PC-9 (cell line): Measurements from ENCODE around the gene MTHFD1. TPM values are rescaled to one million over a fixed set of nuclear protein-coding genes. Genes with fewer than 3 reads are reported as not detected.

ENCODE experiments used
- BruUV-seq: library from RNA; stranded (reverse); fragments of 400-500 nt; replicated peaks from 2 replicates; lab custom pipeline; 2021; lab: Mats Ljungman, UMichigan
- CTCF ChIA-PET: fragments of 300-600 bp; sonication (Branson Sonifier 250); formaldehyde crosslinking; loops from one replicate; lab custom pipeline; 2022; ENCODE audit warnings: antibody characterized with exemption; lab: Charles Lee
- POLR2A ChIA-PET: fragments of 300-600 bp; sonication (Branson Sonifier 250); formaldehyde crosslinking; loops from one replicate; lab custom pipeline; 2022; ENCODE audit warnings: antibody characterized with exemption; ENCODE audit not compliant: unreplicated experiment; lab: Charles Lee
- DNase-seq, 2 experiments: peaks; one replicate each; pipeline versions ENCODE4 v3.0.0 to v3.0.0-alpha.2; 2015 to 2022; ENCODE audit warnings: mixed read lengths in 1 of 2
- H2AFZ ChIP-seq: fragments of 200-600 bp; sonication (generic); 2 replicates; pipeline ENCODE4 v1.8.1; 2017; ENCODE audit warnings: antibody characterized with exemption
- H3F3A ChIP-seq: fragments of 200-600 bp; sonication (generic); 2 replicates; pipeline ENCODE4 v1.8.1; 2017; ENCODE audit warnings: antibody characterized with exemption, mild to moderate bottlenecking, low read depth; ENCODE audit not compliant: insufficient read depth
- H3K27ac ChIP-seq: fragments of 200-600 bp; sonication (generic); 2 replicates; pipeline ENCODE4 v1.6.1; 2016; ENCODE audit warnings: mixed run types
- H3K27me3 ChIP-seq: fragments of 200-600 bp; sonication (generic); 2 replicates; pipeline ENCODE4 v1.6.1; 2016; ENCODE audit warnings: low read depth, mixed run types; ENCODE audit not compliant: insufficient read depth
- H3K36me3 ChIP-seq: fragments of 200-600 bp; sonication (generic); 2 replicates; pipeline ENCODE4 v1.6.1; 2016; ENCODE audit warnings: low read depth, mixed run types
- H3K4me1 ChIP-seq: fragments of 200-600 bp; sonication (generic); replicated peaks from 2 replicates; pipeline ENCODE4 v1.6.1; 2016; ENCODE audit warnings: mixed run types; ENCODE audit not compliant: insufficient read depth
- H3K4me2 ChIP-seq: fragments of 200-600 bp; sonication (generic); 2 replicates; pipeline ENCODE4 v1.6.1; 2017; ENCODE audit warnings: mixed run types
- H3K4me3 ChIP-seq: fragments of 200-600 bp; sonication (generic); 2 replicates; pipeline ENCODE4 v1.6.1; 2016; ENCODE audit warnings: mixed run types
- H3K79me2 ChIP-seq: fragments of 200-600 bp; sonication (generic); 2 replicates; pipeline ENCODE4 v1.6.1; 2017; ENCODE audit warnings: low read depth, mixed run types
- H3K9me2 ChIP-seq: fragments of 200-600 bp; sonication (generic); 2 replicates; pipeline ENCODE4 v1.8.1; 2017; ENCODE audit warnings: mild to moderate bottlenecking; ENCODE audit not compliant: insufficient read depth
- H3K9me3 ChIP-seq: fragments of 200-600 bp; sonication (generic); 2 replicates; pipeline ENCODE4 v1.8.1; 2016; ENCODE audit warnings: low read depth; ENCODE audit not compliant: insufficient read depth
- H4K20me1 ChIP-seq: fragments of 200-600 bp; sonication (generic); 2 replicates; pipeline ENCODE4 v1.8.1; 2017; ENCODE audit not compliant: insufficient read depth
- EZH2 ChIP-seq: fragments of 200-600 bp; sonication (generic); IDR thresholded peaks from 2 replicates; pipeline ENCODE4 v1.8.0; 2017; ENCODE audit warnings: antibody characterized with exemption, low read depth
- intact Hi-C: fragments of 100-400 bp; cut with micrococcal nuclease; formaldehyde crosslinking; loops from one replicate; pipeline ENCODE4 v1.10.0; 2022; ENCODE audit not compliant: unreplicated experiment
- total RNA-seq: library from RNA; stranded (reverse); gene quantifications from 2 replicates; pipeline ENCODE4 v1.2.3, GENCODE V29; 2021
- TF ChIP-seq, protein P1 (sequence below): fragments of 200-600 bp; sonication (generic); conservative IDR thresholded peaks from 2 replicates; pipeline ENCODE4 v1.6.1; 2017; ENCODE audit warnings: mixed run types, antibody characterized with exemption, mild to moderate bottlenecking, moderate library complexity

The MTHFD1 gene
- total RNA-seq, 1 experiment from 2014 or later: 161 TPM

GRCh38 chr14:64461221-64461620 lies 73.1 kb downstream of the MTHFD1 start:
- Histone ChIP-seq H2AFZ (no peak overlapping the region), H3K4me3 (no peak overlapping the region), H3K4me1 (peaks cover 7% of the 10 kb centered on the region; the same call in 1 of the 2 replicates), H3K27me3 (no peaks in the 10 kb centered on the region), H4K20me1 (no peaks in the 10 kb centered on the region), H3F3A (peaks cover 28% of the 10 kb centered on the region; the same call in 1 of the 2 replicates), H3K27ac (no peak overlapping the region), H3K4me2 (no peak overlapping the region), H3K9me2 (no peaks in the 10 kb centered on the region), H3K9me3 (no peaks in the 10 kb centered on the region), H3K79me2 (no peaks in the 10 kb centered on the region), H3K36me3 (peaks cover 4% of the 10 kb centered on the region)
- no peak for TF ChIP-seq EZH2
- TF ChIP-seq, protein P1, sequence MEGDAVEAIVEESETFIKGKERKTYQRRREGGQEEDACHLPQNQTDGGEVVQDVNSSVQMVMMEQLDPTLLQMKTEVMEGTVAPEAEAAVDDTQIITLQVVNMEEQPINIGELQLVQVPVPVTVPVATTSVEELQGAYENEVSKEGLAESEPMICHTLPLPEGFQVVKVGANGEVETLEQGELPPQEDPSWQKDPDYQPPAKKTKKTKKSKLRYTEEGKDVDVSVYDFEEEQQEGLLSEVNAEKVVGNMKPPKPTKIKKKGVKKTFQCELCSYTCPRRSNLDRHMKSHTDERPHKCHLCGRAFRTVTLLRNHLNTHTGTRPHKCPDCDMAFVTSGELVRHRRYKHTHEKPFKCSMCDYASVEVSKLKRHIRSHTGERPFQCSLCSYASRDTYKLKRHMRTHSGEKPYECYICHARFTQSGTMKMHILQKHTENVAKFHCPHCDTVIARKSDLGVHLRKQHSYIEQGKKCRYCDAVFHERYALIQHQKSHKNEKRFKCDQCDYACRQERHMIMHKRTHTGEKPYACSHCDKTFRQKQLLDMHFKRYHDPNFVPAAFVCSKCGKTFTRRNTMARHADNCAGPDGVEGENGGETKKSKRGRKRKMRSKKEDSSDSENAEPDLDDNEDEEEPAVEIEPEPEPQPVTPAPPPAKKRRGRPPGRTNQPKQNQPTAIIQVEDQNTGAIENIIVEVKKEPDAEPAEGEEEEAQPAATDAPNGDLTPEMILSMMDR: no peak
- POLR2A ChIA-PET: no interaction called here
- CTCF ChIA-PET: no interaction called here
- no peak for DNase-seq
- no TSS peak for BruUV-seq
- intact Hi-C loops: no loop called here

DNA sequence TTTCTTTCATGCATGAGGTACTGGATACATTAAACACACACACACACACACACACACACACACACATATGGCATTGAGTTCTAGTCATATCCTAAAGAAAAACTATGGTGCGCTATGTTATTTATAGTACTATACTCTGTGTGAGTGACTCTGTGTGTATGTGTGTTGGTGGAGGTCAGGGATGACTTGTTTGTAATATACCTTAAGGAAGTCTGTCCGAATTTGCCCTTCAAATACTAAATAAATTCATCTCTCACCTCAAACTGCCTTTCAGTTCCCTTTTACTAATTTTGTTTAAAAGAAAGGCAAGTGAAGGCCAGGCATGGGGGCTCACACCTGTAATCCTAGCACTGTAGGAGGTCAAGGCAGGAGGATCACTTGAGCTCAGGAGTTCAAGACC lies 75.0 kb downstream of the MTHFD1 start:
- Histone ChIP-seq H3K4me2 (no peak overlapping the region), H3K4me1 (peaks cover 7% of the 10 kb centered on the region; the same call in 1 of the 2 replicates), H3K9me3 (no peaks in the 10 kb centered on the region), H4K20me1 (no peaks in the 10 kb centered on the region), H3K27ac (no peak overlapping the region), H3F3A (peaks cover 34% of the 10 kb centered on the region; the same call in 1 of the 2 replicates), H3K79me2 (no peaks in the 10 kb centered on the region), H3K36me3 (peaks cover 3% of the 10 kb centered on the region), H3K27me3 (no peaks in the 10 kb centered on the region), H3K9me2 (no peaks in the 10 kb centered on the region), H2AFZ (no peak overlapping the region), H3K4me3 (no peak overlapping the region)
- TF ChIP-seq, protein P1: no peak
- TF ChIP-seq EZH2: no peak
- POLR2A ChIA-PET: interaction anchor here (0.6 kb wide), 1 partner anchor 939 kb away, joined by 5 read pairs; no protein-coding TSS in a partner anchor
- CTCF ChIA-PET: no interaction called here
- DNase-seq: no peak
- BruUV-seq: no TSS peak
- intact Hi-C loops: no loop called here

DNA sequence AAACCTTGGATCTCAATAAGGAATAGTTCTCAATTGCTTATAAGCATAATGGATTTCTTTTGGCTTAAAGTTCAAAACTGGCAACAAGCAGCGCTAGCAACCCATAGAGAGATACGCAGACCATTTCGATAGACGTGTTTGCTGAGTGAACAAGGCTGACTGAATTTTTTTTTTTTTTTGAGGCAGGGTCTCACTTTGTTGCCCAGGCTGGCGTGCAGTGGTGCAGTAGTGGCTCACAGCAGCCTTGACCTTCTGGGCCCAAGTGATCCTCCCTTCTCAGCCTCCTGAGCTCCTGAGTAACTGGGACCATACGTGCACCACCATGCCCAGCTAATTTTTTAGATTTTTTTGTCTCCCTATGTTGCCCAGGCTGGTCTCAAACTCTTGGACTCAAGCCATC lies 75.7 kb downstream of the MTHFD1 start:
- peaks cover 34% of the 10 kb centered on the region; the same call in 1 of the 2 replicates for H3F3A ChIP-seq
- H3K9me3 ChIP-seq: no peaks in the 10 kb centered on the region
- ChIA-PET POLR2A (interaction anchor here (0.6 to 0.7 kb wide), 2 partner anchors 32 kb away, joined by 6 to 10 read pairs; no protein-coding TSS in a partner anchor), CTCF (interaction anchor here (0.8 kb wide), 1 partner anchor 120 kb away, joined by 3 read pairs; no protein-coding TSS in a partner anchor)
- peaks cover 7% of the 10 kb centered on the region; the same call in 1 of the 2 replicates for H3K4me1 ChIP-seq
- no peaks in the 10 kb centered on the region; the same call in none of the 2 replicates for H3K36me3 ChIP-seq
- H4K20me1 ChIP-seq: no peaks in the 10 kb centered on the region
- no peak overlapping the region for H3K4me2 ChIP-seq
- intact Hi-C loops: no loop called here
- no peaks in the 10 kb centered on the region for H3K9me2 ChIP-seq
- no TSS peak for BruUV-seq
- DNase-seq: no peak
- no peak overlapping the region for H3K27ac ChIP-seq
- no peaks in the 10 kb centered on the region for H3K27me3 ChIP-seq
- no peak for TF ChIP-seq EZH2
- TF ChIP-seq, protein P1: no peak
- H2AFZ ChIP-seq: no peak overlapping the region
- no peak overlapping the region for H3K4me3 ChIP-seq
- H3K79me2 ChIP-seq: no peaks in the 10 kb centered on the region
